ENCODE results near the gene DUSP2. TPM values are rescaled to one million over a fixed set of nuclear protein-coding genes. Genes with fewer than 3 reads are reported as not detected.

The DUSP2 gene
- total and polyA plus RNA-seq, 9 of the 15 experiments (the other 6 are each of a cell fraction or from before 2014, with no cell fraction given): 0.04 to 0.18 TPM; not detected in 7

DNA sequence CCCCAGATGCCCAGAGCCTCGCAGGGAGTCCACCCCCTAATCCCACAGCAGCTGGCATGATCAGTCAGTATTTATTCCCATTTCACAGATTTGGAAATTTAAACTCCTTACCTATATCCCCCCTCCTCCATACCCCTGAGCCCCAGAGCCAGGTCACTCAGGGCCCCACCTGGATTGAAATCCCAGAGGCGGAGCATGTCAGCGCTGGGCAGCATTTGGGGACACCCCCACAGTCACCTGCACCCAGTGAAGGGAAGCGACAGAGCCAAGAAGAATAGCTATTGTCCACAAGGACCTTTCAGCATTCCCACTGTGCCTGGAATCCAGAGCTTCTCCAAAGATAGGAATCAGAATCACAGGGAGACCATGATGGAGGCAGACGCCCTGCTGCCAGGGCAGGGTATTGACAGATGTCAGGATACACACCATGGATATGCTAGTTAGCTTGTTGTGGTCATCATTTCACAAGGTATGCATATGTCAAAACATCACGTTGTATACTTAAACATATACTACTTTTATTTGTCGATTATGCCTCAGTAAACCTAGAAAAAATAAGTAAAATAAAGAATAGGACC, 6.0 kb downstream of the DUSP2 start (continued):
- TF ChIP-seq RBM22 (IDR thresholded peaks at IDR 0.05; ENCODE audit: low read depth, low read length, poor library complexity, severe bottlenecking) (no peak), TBP (optimal IDR thresholded peaks at IDR 0.05; ENCODE audit: low read depth, low read length) (no peak), RFX1 (IDR thresholded peaks at IDR 0.05) (no peak), SRSF9 (IDR thresholded peaks at IDR 0.05; ENCODE audit: borderline replicate concordance, low read depth, low read length) (no peak)
- TF ChIP-seq, protein P1, sequence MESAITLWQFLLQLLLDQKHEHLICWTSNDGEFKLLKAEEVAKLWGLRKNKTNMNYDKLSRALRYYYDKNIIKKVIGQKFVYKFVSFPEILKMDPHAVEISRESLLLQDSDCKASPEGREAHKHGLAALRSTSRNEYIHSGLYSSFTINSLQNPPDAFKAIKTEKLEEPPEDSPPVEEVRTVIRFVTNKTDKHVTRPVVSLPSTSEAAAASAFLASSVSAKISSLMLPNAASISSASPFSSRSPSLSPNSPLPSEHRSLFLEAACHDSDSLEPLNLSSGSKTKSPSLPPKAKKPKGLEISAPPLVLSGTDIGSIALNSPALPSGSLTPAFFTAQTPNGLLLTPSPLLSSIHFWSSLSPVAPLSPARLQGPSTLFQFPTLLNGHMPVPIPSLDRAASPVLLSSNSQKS (CRISPR knock-in tag; IDR thresholded peaks at IDR 0.05): no peak

DNA sequence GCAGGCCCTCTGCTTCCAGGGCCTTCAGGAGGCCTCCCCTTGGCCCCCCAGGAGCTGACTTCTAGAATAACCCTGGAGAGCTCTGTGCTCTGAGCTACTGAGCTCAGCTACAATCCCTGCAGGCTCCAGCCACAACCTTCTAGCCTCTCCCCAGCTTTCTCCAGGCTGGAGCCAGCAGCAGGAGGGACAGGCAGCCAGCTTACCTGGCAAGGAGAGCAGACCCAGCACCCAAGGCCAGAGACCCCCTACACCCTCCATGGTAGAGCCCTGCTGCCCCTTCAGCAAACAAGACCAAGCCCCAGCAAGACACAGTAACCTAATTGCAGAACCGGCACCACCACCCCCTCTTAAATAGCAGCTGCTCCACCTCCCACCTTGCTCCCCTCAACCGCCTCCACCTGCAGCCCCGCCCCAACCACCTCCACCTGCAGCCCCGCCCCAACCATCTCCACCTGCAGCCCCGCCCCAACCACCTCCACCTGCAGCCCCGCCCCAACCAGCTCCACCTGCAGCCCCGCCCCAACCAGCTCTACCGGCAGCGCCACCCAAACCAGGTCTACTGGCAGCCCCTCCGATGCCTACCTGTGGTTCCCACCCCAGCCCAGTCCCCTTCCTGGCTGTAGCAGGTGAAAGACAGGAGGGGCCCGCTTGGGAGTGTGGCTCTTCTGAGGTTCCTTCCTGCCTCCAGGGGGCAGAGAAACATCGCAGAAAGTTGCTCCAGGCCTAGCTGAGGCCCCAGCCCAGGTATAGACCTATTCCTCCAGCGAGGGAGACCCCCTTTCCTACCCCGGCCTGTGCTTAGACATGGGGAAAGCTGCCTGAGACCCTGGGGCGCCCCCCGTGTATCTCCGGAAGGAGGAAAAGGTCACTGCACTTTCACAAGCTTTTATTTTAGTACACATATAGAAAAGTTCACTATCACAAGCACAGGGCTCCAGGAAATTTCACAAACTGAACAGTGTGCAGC, 6.8 kb downstream of the DUSP2 start, which contains the start of gene ASTL:
TSS of gene ASTL (minus strand) at position 324 of the 967 bp plus-strand sequence. CDS start at position 258, 66 bp downstream.
- ChIA-PET CTCF (ENCODE audit: low intra/inter-chr PET ratio) (interaction anchor here (0.6 to 3.0 kb wide), 6 partner anchors 9 to 416 kb away, joined by 3 to 40 read pairs (median 4); no protein-coding TSS in a partner anchor), POLR2A (interaction anchor here (1.3 kb wide), 1 partner anchor 36 kb away, joined by 6 read pairs; no protein-coding TSS in a partner anchor)
- no peak within 1 kb of the TSS for H3K27ac ChIP-seq (ENCODE audit: extremely low read depth, low read depth, low read length)
- no peak within 1 kb of the TSS for H3K9ac ChIP-seq (ENCODE audit: insufficient read depth in 1 of 2, low read depth in 2 of 2, low read length in 2 of 2)
- in situ Hi-C loops (cut with MboI) (no loop called here), intact Hi-C loops (cut with micrococcal nuclease) (loop anchor here (1.0 to 2.0 kb wide), 3 partner anchors 36 to 370 kb away; no protein-coding TSS in a partner anchor)
- BruUV-seq (replicated peaks): no TSS peak
- ATAC-seq (peak; percentile 87), FAIRE-seq (peak; percentile 84), DNase-seq (ENCODE audit: extremely low read depth in 1 of 4, low spot score in 3 of 4) (peak; percentile 41 to 70 (median 60))
- peaks cover 0 to 9% of the 10 kb centered on the region in 2 experiments; a peak in 3 of 5 replicates for H3K4me1 ChIP-seq (replicated peaks in 1 of 2; ENCODE audit: control insufficient read depth in 2 of 2, insufficient read depth in 2 of 2, low read length in 2 of 2)
- H3K4me2 ChIP-seq (ENCODE audit: insufficient read depth, low read length): no peak within 1 kb of the TSS
- 2% methylated on average over 11 of the region's 17 CpGs for WGBS (ENCODE audit: insufficient coverage, low coverage, missing lambda C conversion rate)
- no peak within 1 kb of the TSS for H3K4me3 ChIP-seq
- H2AFZ ChIP-seq (ENCODE audit: low read depth, low read length): no peak within 1 kb of the TSS
- H3K36me3 ChIP-seq (ENCODE audit: control insufficient read depth, insufficient read depth, low read length): no peaks in the 10 kb centered on the region
- no peaks in the 10 kb centered on the region for H3K79me2 ChIP-seq (ENCODE audit: control insufficient read depth, insufficient read depth, low read length)
- no peaks in the 10 kb centered on the region for H3K9me3 ChIP-seq (replicated peaks; ENCODE audit: control insufficient read depth, insufficient read depth, low read depth, low read length)
- 0 out of 2 replicates have a peak, but pooled peaks cover 12% of the 10 kb centered on the region for H4K20me1 ChIP-seq (replicated peaks; ENCODE audit: control insufficient read depth, insufficient read depth, low read length)
- no peaks in the 10 kb centered on the region for H3K9me1 ChIP-seq (ENCODE audit: control insufficient read depth, insufficient read depth, low read length)
- peaks cover 29 to 55% of the 10 kb centered on the region in 2 experiments for H3K27me3 ChIP-seq (ENCODE audit: control insufficient read depth in 2 of 2, insufficient read depth in 2 of 2, low read length in 2 of 2)
- TF ChIP-seq ZNF41 (CRISPR knock-in tag; conservative IDR thresholded peaks at IDR 0.05): no peak
- no peak for TF ChIP-seq RBM25 (IDR thresholded peaks at IDR 0.05; ENCODE audit: low read depth, low read length, severe bottlenecking)
- no peak for TF ChIP-seq NCOA6 (IDR thresholded peaks at IDR 0.05)
- no peak for TF ChIP-seq CEBPB (tag; IDR thresholded peaks at IDR 0.05)
- no peak for TF ChIP-seq TAF15 (IDR thresholded peaks at IDR 0.05; ENCODE audit: low read depth, low read length)
- TF ChIP-seq, protein P2, sequence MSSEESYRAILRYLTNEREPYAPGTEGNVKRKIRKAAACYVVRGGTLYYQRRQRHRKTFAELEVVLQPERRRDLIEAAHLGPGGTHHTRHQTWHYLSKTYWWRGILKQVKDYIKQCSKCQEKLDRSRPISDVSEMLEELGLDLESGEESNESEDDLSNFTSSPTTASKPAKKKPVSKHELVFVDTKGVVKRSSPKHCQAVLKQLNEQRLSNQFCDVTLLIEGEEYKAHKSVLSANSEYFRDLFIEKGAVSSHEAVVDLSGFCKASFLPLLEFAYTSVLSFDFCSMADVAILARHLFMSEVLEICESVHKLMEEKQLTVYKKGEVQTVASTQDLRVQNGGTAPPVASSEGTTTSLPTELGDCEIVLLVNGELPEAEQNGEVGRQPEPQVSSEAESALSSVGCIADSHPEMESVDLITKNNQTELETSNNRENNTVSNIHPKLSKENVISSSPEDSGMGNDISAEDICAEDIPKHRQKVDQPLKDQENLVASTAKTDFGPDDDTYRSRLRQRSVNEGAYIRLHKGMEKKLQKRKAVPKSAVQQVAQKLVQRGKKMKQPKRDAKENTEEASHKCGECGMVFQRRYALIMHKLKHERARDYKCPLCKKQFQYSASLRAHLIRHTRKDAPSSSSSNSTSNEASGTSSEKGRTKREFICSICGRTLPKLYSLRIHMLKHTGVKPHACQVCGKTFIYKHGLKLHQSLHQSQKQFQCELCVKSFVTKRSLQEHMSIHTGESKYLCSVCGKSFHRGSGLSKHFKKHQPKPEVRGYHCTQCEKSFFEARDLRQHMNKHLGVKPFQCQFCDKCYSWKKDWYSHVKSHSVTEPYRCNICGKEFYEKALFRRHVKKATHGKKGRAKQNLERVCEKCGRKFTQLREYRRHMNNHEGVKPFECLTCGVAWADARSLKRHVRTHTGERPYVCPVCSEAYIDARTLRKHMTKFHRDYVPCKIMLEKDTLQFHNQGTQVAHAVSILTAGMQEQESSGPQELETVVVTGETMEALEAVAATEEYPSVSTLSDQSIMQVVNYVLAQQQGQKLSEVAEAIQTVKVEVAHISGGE (CRISPR knock-in tag; IDR thresholded peaks at IDR 0.05): peak in 1 of 3 experiments; percentile 28; a peak in 1 of 6 replicates
- no peak for TF ChIP-seq NRF1 (conservative IDR thresholded peaks at IDR 0.05 in 1 of 2, IDR thresholded peaks at IDR 0.05 in 1 of 2)
- TF ChIP-seq ZNF140 (CRISPR knock-in tag; IDR thresholded peaks at IDR 0.05): no peak
- no peak for TF ChIP-seq ZNF589 (CRISPR knock-in tag; IDR thresholded peaks at IDR 0.05; ENCODE audit: low read depth)

Data from K562 (cell line).